Measurements from ENCODE around the gene DNAAF5.

DNAAF5 gene

DNA sequence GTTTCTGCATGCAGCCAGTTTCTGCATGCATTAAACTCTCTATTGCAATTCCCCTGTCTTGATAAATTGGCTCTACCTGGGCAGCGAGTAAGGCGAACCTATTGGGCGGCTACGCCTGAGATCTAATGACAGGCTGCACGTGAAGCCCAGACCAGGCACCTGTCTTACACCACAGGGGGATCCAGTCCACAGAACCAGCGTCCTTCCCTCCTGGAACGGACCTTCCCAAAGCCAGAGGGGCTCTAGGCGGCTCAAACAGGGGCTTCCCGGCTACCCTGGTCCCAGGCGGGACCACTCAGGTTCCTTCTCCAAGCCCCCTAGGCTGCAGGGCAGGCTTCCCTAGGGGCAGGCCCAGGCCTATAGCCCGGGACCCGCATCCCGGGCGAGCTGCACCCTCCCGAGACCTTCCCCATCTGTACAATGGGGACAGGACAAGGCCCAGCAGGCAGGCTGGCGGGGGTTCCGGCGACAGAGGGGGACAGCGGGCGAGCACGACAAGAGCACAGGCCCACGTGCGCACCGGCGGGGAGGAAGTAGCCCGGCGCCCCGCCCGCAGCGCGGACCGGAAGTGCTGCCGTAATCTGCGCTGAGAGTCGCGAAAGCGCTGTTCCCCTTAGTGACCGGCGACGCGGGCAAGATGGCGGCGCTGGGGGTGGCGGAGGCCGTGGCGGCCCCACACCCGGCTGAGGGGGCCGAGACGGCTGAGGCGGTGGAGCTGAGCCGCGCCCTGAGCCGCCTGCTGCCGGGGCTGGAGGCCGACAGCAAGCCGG lies at the start of gene DNAAF5:
DNAAF5 (plus strand) TSS at position 616 of the 770 bp plus-strand sequence; CDS start at position 638, 22 bp downstream.
- DNase-seq = peak; percentile 33

DNA sequence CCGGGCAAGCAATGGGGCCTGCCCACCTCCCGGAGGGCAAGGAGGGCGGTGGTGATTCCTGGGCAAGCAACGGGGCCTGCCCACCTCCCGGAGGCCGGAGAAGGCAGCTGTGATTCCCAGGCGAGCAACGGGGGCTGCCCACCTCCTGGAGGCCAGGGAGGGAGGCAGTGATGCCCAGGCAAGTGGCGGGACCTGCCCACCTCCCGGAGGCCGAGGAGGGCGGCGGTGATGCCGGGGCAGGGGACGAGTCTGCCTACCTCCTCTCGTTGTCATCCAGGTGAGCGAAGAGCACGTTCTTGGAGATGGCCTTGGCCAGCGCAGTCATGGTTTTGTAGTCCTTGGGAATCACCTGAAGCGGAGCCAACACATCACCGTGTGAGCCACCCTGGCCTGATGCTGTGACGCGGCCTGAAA lies 49.5 kb upstream of the DNAAF5 start:
- DNase-seq = no peak

DNA sequence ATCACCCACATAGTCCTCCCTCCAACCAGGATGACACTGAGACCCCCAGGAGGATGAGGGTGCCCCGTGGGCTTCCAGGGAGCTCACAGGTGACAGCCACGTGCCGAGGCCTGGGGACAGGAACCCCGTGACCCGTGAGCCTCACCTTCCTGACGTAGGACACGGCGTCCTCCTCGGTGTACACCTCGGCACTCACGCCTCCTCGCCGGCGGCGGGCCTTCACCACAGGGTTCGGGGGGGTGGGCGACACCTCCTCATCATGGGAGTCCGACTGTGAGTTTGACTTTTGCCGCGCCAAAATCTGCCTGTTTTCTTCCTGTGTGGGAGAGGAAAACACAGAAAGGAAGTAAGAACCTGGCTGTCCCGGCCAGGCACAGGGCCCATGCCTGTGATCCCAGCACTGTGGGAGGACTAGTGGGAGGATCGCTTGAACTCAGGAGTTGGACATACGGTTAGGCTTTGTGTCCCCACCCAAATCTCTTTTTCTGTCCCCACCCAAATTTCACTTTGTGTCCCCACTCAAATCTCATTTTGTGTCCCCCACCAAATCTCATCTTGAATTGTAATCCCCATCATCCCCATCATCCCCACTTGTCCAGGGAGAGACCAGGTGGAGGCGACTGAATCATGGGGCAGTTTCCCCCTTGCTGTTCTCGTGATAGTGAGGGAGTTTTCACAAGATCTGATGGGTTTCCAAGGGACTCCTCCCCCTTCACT lies 45.9 kb upstream of the DNAAF5 start:
- DNase-seq = no peak

DNA sequence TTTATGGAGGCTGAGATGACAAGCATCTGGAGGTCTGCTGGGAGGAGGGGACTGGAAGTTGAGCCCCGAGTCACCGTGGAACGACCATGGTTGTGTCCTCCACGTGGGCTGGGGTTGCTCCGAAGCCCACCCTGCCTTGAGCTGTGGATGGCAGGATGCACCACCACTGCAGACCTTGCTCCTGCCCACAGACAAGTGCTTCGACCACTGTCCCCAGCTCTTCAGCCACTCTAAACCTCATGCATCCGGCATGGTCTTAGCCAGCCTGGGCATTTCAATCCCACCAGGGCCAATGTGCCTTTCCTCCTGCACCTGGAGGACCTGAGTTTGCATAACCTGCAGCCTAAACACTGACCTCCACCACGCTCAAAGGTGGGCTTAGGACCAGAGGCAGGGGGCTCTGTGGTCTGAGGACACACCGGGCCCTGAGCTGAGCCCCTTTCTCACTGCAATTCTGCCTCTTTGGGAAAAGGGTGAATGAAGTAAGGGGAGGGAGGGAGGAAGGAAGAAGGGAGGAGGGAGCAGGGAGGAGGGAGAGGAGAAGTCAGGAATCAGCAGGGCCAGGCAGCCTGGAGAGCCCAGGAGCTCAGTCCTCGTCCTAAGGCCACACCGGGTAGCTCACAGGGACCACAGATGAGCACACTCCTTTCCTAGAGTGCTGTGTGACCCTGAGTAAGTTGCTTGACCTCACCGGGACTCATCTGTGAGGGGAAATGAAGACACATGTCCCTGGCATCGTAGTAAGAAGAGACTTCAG lies 44.8 kb upstream of the DNAAF5 start:
- no peak for DNase-seq

DNA sequence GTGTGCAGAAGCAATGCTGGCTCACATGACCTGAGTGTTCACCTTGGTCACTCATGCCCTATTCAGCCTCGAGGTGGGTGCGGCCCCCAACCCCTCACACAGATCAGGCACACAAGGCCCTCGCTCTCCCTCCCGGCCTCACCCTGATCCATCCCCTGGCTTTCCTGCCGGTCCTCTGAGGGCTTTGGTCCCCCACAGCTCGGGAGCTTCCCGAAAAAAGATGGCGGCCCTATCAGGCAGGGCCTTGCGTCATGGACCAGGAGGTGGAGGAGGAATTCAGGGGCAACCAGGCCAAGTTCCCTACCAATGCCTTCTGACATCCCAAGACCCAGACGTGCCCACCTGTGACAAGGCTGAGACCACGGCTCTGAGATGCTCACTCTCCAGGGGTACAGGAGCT lies 43.7 kb upstream of the DNAAF5 start:
- DNase-seq = no peak

DNA sequence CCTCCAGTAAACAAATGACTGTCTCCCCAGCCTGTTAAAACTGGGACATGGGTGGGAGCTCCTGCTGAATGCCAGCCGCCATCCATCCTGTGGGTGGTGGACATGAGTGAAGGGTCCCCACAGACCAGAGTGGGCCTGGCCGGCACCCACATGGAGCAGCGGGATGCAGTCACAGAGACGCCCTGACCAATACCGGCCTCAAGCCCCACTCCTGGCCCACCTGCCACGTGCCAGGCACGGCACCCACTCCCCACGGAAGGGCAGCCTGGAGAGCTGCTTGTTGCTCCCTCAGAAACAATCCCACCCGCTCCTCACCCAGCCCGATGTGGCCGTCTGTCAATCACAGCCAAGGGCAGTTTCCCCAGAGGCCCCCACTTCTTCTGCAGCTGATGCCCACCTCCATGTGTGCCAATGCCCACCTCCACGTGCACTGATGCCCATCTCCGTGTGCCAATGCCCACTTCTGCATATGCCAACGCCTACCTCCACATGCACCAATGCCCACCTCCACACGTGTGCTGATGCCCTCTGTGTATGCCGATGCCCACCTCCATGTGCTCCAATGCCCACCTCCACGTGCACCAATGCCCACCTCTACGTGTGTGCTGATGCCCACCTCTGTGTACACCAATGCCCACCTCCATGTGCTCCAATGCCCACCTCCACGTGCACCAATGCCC lies 42.8 kb upstream of the DNAAF5 start:
- no peak for DNase-seq

DNA sequence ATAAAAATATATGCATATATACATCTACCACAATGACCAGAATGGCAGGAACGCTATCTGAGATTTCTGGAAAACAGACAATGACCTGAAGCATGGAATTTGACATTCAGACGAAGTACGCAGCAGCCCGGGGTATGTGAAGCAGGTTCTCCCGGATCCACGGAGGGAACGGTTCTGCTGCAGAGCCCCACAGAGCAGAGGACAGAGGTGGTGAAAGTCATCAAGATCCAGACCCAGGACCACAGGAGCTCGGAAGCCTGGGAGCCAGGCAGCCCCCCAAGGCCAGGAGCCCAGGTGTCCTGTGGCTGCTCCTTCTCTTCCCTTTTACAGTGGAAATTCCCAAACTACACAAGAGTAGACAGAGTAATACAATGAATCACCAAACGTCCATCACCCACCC lies 42.1 kb upstream of the DNAAF5 start:
- DNase-seq = no peak

DNA sequence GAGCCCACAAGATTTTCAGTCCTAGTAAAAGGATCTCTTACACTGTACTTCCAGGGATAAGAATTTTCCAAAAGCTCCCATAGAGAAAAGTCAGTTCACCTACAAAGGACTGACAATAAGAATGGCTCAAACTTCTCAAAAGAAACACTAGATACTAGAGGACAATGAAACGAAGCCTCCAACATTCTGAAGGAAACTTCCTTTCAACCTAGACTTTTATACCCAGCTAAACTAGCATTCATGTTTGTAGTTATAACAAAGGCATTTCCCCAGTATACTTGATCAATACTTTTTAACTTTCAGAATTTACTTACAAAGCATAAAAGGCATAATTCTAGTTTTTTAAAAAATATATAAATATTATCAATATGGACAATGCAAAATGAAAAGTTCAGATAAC lies 41.0 kb upstream of the DNAAF5 start:
- DNase-seq = no peak

DNA sequence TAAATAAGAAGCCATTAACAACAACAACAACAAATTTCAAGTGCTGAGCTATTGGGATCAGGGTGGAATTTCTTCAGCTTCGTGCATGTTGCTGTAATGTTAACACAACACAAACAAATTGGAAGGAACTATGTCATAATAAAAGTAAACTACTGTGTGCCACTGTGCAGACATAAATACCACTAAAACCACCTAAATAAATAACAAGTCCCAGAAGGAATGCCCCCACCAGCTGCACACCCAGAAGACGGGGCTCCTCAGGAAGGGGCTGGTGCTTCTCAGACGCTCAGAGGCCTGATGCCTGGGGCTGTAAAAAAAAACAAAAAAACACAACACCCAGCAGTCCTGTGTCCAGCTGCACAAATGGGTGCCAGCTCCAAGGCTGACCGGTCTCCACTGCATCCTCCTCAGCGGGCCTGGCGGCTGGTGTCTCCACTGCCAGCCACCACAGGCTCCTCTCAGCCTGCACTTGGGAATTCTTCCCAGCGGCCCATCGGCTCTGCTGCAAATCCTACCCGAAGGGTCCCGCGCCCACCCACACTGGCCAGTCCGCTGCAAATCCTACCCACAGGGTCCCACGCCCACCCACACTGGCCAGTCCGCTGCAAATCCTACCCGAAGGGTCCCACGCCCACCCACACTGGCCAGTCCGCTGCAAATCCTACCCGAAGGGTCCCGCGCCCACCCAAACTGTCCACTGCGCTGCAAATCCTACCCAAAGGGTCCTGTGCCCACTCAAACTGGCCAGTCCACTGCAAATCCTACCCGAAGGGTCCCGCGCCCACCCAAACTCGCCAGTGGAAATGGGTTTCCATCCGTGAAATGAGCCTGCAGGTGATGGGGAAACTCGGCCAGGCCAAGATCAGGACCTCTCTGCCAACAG lies 35.8 kb upstream of the DNAAF5 start:
- DNase-seq = no peak

DNA sequence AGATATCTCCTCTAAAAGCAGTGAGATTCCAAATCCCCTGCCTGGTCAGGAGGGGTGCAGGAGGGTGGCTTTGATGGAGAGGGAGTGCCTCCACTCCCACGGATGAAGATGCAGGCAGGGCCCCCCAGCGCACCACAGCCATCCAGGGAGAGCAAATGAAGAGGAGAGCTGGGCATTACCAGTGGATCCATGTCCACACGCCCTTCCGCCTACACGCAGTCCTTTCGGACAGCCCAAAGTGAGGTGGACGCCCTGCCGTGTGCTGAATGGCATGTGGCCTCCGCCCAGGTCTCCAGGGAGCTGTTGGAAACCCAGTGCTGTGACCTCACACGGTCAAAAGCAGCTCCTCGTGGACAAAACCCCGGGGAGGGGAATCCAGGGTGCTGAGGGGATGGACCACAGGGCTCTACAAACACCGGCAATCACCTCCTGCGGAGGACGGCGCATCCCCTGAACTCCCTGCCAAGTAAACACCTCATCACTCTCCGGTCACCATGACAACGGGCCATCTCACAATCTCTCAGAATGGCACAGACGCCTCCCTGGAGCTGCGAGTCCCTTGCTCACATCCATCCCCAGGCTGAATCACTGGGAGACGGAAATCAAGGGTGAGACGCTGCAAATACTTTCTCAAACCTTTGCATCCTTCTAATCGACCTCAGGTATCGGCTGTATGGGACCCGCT lies 35.0 kb upstream of the DNAAF5 start:
- no peak for DNase-seq

DNA sequence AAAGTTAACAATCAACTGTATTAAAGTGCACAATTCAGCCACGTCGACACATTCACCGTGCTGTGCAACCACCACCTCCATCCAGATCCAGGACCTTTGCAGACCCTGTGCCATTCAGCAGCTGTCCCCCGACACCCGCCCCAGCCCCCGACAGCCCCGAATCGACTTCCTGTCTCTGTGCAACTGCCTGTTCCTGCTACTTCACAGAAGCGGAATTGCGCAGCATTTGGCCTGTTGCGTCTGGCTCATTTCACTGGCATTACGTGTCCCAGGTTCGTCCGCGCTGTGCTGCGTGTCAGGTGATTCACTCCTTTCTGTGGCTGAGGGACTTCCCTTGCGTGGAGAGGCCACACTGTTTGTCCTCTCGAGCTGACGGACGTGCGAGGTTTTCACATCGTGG lies 33.2 kb upstream of the DNAAF5 start:
- no peak for DNase-seq

DNA sequence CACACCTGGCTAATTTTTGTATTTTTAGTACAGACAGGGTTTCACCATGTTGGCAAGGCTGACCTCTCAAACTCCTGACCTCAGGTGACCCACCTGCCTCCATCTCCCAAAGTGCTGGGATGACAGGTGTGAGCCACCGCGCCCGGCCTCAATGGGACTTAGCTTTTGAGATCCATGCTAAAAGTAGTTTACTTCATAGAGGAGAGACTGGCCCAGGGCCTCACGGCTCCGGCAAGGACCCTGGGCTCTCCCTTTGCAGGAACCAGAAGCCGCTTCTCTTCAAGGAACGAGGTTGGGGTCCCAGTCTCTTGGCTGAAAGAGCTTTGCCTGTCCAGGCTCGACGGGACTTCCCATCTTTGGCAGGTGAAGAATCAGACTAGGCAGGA lies 30.1 kb upstream of the DNAAF5 start:
- DNase-seq = no peak

DNA sequence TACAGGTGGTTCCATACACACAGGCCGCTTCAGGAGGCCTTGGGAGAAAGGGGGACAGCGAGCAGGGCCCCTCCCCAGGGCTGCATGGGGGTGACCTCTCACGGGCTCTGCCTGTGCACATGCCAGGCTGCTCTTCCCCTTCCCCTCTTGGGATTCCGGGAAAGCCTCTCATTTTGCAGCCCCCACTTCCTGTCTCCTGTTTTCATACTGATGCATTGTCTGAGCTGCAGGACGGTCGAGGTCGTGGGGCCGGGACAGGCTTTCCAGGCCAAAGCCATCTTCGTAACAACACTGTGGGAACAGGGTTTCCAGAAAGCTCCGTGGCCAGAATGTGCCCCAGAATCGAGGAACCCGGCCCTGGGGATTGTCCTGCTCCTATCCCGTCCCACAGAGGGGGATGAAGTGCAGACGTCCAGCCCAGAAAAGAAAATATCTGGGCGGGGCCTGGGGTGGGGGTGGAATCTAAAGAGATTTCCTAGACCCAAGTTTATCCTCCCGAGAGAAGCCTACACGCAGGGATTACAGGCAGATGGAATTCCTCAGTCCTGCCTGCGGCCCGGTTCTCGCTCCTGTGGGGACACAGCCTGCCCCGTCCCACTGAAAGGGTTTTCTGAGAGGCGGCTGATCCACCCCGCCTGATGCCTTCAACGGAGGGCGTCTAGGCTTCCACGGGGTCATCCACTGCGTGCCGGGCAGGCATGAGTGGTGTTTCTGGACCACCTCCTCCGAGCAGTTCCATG lies 29.5 kb upstream of the DNAAF5 start:
- no peak for DNase-seq

DNA sequence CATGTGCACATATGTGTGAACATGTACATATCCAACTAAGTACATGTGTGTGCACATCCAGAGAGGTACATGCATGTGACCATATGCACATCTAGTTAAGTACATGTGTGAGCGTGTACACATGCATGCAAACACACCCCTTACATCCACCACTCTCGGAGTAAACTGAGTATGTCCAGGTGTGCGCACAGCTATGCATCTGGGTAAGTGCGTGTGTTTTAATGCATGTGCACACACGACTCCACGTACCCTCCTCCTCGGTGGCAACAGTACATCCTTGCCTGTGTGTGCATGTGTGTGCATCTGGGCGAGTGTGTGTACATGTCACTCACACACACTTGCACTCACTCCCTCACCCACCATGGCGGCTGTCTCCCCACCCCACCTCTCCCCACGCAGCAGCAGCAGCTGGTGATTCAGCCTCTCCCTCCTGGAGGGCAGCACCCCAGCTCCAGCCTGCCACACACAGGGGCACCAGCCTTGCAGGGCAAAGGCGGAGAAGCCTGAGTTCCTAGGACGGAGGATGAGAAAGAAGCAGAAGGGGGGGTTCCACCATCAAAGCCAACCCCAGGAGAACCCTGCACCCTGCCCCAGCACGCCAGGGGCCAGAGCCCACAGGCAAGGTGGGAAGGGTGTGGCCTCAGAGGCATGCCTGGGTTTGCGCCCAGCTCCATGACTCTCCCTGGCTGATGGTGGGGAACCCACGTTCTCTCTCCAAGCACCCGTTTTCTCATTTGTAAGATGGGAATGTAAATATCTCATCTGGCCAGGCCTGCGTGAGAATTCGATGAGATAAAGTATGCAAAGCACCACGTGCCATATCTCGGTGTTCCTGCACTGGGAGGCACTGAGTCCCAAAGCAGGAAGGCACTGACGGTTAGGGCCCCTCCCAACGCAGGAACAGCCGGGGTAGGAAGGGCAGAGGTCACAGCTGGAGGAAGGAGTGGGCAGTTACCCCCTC lies 27.7 kb upstream of the DNAAF5 start:
- no peak for DNase-seq

DNA sequence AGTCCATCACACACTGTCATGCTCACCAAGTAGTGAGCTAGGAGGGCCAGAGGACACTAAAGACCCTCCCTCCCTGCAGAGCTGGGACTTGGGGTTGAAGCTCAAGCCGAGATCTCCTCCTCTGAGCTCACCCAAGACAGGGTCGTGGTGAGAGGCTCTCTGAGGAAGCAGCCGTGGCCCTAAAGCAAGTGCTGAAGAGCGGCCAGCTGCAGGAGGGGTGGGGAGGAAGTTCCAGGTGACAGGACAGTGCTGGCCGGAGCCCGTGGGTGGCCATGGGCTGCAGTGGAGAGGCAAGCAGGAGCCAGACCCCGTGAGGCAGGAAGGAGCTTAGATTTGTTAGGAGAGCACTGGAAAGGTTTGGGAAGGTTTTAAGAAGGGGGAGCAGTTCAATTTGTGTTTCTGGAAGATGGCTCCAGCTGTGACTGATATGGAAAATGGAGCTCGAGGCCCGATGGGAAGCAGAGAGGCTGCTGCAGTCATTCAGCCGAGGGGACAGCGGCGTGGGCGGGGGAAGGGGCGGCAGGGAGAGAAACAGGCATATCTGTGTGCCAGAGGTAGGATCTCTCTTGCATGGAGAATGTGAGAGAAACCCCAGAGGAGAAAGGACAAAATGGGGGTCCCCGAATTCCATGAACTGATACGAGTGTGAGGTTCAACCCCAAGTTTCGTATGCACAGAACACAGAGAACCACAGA lies 26.9 kb upstream of the DNAAF5 start:
- DNase-seq = no peak

DNA sequence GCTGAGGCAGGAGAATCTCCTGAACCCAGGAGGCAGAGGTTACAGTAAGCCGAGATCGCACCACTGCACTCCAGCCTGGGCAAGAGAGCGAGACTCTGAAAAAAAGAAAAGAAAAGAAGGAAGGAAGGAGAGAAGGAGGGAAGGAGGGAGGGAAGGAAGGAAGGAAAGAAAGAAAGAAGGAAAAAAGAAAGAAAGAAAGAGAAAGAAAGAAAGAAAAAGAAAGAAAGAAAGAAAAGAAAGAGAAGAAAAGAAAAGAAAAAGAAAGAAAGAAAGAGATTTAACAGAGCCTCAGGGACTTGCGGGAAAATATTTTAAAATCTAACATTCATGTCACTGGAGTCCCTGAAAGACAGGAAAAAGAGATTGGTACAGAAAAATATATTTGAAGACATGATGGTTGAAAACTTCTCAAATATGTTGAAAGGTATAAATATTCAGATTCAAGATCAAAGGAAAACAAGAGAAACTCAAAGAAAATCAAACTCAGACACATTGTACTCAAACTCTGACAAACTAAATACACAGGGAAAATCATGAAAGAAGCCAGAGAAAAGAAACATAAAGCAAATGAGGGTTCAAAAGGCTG lies 25.3 kb upstream of the DNAAF5 start:
- no peak for DNase-seq

DNA sequence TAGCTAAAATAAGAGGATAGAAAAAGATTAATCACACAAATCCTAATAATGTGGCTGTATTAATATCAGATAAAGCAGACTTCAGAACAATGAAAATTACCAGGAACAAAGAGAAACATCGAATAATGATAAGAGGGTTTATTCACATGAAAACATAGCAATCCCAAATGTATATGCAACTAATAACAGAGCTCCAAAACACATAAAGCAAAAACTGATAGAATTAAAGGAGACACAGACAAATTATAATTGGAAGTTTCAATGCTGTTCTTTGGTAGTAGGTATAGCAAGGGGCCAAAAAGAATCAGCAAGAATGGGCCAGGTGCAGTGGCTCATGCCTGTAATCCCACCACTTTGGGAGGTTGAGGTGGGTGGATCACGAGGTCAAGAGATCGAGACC lies 23.4 kb upstream of the DNAAF5 start:
- no peak for DNase-seq

DNA sequence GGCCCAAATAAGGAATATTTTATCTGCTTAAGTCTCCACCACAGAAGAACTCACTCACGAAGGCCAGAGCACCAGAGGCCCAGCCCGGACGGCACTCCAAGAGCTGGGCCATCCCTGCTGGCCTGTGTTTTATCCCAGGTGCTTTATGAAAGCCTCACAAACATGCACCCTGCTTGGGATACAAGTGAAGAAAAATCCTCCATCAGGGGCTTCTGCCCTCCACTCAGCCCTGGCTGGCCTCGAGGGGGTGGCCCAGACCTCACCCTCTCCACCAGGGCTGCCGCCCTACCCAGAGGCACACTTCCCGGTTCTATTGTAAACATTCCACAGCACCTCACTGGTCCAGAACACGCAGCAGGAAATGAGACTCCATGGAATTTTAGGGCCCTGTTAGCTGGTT lies 19.8 kb upstream of the DNAAF5 start:
- no peak for DNase-seq

Data from NCI-H1417 treated with DMSO at 0.1 percent for 48 hours (cell line).